GM18858 (cell line): ENCODE data around the gene ALOXE3.

Experiments used
- ATAC-seq: cut with Tn5 transposase; IDR thresholded peaks from one replicate; pipeline ENCODE4 v1.9.1; 2021; ENCODE audit not compliant: unreplicated experiment

Gene ALOXE3

DNA sequence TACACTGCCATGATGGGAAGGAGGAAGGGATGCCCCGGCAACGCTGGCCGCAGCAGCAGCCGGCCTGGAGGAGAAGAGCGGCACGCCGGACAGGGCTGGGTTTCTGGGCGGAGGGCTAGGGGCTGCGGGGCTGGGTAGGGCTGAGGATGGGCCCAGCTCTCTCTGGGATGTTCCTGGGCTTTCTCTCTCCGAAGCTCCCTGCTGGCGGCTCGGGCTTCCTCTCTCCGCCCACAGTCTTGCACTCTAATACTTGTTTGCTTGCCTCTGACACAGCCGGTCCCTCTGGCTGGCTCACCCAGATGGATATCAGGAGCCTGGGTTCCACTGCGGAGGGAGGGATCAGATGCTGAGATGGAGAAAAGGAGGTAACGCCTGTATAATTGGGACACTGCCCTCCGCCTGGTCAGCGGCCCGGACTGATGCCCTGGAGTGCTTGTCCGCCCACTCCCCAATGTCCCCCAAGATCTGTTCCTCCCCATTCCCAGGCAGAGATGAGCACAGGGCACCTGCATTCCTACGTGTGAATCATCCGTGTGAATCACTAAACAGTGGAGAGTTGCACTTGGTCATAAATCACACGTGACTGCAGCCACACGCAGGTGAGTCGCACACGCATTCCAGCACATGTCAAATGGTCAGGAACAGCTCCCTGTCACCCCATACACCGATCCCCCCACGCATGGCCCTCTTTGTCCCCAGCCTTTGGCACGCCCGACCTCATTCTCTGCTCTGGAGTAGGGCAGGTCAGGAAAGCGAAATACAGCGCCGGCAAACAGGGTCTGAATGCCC, at the start of gene ALOXE3:
Gene ALOXE3 (minus strand): TSS at position 535 of the 789 bp plus-strand sequence. CDS start 524 bp downstream, at position 11.
- ATAC-seq = no peak

DNA sequence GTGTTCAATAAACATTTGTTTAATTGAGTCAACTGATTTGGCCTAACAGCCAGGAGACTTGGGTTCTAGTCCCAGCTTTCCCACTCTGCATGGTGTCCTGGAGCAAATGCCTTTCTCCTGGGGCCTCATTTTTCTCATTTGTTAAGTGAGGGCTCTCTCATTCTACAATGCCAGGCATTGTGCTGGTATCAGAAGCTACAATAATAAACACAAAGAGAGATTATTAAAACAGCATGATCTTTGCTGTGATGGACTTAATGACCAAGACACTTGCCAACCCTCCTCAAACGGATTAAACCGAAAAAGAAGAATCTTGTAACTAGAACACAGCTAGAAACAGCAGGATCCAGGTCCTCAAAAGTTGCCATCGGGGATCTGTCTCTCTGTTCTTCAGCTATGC, 49.2 kb upstream of the ALOXE3 start:
- ATAC-seq = no peak

DNA sequence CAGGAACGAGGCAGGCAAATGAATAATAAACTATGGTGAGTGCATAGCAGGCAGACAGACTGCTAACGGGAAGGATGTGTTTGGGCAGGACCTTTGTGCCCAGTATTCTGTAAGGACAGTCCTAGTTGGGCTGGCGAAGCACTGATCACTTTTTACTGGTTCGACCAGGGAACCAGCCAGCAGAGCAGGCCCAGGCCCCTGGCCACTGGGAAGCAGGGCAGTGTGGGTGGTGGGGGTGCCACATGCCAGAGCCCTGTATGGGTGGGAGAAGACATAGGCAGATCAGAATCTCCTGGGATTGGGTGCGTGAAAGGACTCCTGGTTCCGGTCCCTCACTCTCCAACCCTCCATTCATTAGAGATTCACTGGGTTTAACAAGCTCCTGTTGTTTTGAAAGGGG, 48.4 kb upstream of the ALOXE3 start:
- ATAC-seq = no peak

DNA sequence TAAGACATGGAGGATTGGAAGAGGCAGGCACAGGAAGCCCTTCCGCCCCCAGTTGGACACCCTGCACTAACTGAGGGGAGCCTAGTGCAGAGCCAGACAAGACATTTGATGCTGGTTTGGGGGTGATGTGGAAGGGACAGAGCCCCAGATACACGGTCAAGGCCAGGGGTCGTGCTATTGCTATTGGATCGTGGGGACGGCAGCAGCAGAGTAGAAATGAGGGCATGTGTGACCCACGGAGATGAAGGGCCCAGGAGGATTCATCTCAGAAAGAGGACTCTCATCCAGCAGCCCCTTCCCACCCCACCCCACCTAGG, 46.5 kb upstream of the ALOXE3 start:
- no peak for ATAC-seq

DNA sequence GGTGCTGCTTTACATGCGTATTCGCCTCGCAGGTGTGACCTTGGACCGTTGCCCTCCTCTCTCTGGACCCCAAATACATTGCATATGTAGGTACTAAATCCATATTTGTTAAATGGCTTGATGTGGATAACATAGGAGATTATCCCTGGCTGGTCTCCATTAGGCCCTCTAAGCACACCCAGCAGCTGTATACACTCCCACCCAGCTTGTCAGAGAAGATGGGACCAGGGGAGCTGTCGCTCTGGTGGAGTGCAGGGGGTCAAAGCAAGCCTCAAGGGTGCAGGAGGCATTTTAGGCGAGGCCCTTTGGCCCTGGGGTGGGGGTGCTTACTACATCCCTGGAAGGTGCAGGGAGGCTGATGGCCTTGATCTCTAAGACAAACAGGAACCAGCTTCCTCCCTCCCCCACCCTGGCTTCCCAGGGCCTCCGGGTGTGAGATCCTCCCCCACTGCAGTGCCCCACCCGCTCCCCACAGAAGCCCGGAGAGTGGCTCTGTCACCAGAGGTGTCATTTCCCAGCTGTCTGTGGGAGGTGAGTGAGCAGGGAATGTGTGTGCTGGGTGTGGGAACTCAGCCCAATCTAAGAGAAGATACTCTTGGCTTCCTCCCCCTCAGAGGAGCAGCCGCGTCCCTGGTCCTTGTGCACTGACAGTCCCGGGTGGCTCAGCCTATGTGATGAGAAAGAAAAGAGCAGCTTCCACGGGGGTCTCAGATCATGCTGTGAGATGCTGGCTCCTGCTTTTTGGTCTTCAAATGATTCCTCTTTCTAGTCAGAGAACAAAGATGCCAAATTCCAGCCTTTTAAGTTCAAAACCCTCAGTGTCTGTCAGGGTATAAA, 45.9 kb upstream of the ALOXE3 start:
- ATAC-seq = no peak

DNA sequence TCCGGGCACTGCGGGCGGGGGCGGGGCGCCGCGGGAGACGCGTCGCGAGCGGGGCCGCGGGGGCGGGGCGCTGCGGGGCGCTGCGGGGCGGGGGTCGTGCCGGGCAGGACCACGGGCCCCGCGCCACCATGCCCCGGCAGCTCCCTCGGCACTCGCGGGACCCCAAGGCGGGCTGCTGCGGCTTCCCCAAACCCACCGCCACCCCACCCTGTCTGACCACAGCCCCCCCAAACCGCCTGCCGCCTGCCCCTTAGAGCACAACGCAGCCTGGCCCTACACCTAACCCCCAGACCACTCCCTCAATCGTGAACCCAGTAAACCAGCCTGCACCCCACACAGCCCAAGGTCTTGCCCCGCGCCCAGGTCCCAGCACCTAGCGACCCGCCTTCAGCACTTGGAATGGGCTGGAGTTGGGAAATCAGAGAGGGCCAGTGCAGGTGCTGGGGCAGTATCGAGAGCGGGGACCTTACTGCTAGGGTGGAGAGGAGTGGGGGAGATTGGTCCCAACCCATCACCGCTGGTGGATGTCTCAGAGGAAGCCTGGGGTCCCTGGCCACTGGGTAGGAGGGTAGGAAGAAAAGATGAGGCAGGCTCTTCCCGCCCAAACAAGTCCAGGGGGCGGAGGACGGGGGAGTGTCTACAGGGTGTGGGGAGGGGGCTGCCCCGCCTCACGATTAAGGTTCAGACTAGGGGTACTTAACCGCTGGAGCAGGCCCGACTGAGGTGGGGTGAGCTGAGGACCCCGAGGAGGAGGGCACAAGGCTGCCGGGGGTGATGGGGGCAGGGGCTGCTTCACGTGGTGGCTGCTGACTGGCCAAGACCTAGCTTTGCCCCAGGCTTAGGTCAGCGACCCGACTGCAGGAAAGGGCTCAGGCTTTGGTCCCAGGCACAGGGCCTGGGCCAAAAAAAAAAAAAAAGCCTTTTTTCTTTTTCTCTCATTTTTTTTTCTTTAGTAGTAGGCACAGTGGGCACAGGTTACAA, 45.0 kb upstream of the ALOXE3 start:
- ATAC-seq = no peak

DNA sequence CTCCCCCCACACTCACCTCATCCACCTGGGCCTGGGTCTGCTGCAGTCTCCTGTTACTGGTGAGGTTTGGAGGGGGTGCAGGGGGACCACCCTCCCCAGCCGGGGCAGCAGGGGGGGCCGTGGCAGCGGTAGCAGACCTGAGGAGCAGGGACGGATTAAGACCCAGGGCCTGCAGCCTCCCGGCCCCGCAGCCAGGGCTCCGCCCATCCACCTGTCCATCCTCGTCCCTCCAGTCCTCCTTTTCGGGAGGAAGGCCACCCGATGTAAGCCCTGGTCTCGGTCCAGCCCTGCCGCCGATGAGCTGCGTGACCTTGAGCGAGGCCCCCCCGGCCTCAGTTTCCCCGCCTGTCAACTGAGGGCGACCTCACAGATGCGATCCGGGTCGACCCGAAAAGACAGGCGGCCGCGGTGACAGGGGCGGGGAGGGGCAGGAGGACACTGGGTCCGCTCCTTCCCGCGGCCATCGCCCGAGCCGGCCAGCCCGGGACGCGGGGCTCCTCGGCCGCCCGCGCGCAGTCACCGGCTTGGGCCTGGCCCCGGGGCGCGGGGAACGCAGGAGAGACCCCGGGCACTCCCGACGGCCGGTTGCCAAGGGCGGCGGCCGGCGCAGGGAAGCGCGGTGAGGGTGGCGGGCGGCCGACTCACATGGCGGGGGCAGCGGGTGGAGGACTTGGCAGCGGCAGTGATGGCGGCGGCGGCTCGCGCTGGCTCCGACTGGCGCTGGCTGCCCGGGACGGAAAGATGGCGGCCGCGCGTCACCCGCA, 44.1 kb upstream of the ALOXE3 start, which contains the start of gene VAMP2:
Gene VAMP2 (minus strand): TSS at position 716 of the 764 bp plus-strand sequence. CDS start 69 bp downstream, at position 647.
- ATAC-seq = no peak

DNA sequence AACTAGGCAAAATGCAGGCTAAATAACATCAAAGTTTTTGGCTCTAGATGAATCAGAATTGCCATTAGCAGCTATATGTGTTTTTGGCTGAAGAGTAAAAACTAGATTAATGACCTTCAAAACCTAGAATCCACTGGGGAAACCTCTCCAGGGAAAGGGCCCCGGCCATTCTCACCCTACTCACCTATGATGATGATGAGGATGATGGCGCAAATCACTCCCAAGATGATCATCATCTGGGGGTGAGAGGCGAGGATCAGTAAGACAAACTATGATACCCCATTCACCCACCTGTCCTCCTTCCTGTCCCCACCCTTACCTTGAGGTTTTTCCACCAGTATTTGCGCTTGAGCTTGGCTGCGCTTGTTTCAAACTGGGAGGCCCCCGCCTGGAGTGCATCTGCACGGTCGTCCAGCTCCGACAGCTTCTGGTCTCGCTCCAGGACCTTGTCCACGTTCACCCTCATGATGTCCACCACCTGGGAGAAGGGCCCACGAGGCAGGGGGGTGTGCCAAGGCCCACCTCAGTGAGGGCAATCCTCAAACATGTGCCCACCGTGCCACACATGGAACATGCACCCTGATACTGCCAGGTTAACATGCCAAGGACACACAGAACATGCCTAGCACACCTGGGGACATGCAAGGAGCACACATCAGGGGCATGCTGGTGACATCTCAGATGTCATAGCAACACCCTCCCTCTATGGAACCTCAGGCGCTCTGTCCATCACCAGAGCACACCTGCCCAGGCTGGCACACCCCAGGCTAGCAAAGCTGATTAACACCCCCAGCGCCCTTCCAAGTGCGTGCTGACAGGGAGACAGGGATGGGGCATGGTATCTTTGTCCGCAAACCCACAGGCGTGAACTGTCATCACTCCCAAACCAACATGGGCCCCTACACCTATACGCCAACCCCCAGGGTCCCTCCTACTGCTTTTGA, 43.2 kb upstream of the ALOXE3 start:
- no peak for ATAC-seq

DNA sequence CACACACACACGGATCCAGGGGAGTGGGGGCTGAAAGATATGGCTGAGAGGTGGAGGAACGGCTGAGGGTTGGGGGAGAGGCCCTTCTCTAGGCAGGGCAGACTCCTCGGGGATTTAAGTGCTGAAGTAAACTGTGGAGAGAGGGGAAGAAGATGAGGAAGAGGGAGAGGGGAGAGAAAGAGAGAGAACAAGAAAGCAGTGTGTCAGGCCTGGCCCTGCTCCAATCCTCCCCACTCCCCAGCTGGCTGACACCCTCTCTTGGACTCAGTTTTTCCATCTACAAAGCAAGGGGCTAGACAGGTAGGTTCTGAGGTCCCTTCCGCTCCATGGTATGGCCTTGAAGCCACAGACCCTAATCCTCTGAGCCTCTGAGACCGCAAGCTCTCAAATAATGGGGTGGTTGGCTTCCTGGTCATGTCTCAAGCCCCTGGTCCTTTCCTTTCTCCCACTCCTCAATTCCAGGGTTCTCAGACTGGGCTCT, 42.5 kb upstream of the ALOXE3 start:
- no peak for ATAC-seq

DNA sequence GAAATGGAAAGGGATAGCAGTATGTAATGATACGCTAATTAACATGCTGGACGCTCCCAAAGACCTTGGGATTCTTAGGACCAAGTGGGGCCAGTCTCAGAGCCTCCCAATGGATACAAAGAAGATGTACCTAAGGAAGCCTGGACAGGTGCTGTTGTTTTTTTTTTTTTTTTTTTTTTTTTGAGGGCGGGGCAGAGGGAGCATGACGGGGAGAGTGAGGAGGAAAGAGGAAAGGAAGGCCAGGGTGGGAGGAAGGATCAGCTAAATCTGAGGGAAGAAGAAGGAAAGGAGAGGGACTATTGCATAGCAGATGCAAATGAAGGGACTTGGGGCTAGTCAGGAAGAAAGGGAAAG, 41.9 kb upstream of the ALOXE3 start:
- ATAC-seq = no peak

DNA sequence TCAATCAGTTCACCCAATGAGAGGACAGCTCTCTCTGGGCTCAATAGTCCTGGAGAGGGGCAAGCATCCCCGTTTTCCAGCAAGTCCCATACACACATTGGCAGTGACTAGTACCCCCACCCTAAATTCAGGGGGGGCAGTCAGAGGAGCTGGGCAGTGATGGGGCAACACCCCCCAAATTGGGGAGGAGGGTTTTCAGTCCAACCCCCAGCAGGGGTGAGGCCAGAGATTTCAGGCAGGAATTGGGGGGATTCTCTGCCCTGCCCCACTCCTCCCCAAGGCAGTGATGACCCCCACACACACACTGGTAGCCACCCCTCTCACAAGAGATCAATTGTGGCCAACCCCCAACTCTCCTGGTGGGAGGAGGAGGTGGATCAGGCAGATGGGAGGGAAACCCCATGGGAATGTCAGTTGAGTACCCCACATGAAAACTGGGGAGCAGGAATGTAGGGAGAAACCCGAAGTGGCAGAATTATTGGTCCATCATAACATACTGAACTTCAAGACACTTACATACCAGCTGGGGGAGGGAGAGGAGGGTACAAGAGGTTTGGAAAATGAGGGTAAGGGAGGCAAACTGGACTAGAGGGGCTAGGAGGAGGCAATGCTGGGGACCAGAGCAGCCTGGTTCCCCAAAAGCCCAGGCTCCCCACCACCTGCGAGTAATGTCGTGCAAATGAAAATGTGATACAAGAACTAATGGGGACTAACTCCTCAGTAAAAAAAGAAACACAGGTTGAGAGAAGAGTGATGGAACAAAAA, 41.3 kb upstream of the ALOXE3 start:
- ATAC-seq = no peak

DNA sequence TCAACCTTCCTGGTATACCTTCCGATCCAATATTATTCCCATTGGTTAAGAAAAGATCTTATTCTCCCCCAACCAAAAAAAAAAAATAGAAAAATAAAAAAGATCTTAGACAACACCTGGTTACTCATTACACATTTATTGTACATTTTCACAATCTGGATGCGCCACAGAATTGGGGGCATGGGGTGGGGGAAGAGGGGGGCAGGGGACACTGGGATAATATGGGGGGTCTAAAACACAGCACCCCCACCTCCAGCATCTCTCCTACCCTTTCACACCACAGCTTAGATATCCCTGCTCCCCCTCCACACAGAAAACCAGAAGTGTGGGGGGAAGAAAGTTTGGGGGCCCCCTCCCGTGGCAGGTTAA, 40.7 kb upstream of the ALOXE3 start:
- no peak for ATAC-seq

DNA sequence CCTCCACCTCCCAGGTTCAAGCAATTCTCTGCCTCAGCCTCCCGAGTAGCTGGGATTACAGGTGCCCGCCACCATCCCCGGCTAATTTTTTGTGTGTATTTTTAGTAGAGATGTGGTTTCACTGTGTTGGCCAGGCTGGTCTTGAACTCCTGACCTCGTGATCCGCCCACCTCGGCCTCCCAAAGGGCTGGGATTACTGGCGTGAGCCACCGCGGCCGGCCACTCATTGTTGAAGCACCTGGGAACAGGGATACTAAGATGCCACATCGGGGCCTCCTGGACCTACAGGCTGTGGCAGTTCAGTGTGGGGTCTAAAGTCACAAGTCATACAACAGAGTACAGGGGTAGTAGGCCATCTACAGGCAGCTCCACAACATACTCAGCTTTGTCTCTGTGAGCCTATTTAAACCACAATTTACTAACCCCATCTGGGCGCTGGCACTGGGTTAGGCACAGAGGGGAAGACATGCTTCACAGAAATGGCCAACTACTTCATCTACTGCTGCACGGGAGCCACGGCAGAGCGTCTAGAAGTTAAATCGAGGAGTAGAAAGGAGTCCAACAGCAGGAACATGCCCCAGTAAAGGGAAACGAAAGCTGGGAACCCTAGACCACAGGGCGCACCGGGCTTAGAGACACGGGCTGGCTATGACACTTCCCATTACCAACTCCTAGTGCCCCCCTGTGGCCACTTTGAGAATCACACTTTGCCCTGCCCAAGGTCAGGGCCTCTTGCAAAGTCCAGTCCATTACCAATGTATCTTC, 40.1 kb upstream of the ALOXE3 start:
- ATAC-seq = no peak

DNA sequence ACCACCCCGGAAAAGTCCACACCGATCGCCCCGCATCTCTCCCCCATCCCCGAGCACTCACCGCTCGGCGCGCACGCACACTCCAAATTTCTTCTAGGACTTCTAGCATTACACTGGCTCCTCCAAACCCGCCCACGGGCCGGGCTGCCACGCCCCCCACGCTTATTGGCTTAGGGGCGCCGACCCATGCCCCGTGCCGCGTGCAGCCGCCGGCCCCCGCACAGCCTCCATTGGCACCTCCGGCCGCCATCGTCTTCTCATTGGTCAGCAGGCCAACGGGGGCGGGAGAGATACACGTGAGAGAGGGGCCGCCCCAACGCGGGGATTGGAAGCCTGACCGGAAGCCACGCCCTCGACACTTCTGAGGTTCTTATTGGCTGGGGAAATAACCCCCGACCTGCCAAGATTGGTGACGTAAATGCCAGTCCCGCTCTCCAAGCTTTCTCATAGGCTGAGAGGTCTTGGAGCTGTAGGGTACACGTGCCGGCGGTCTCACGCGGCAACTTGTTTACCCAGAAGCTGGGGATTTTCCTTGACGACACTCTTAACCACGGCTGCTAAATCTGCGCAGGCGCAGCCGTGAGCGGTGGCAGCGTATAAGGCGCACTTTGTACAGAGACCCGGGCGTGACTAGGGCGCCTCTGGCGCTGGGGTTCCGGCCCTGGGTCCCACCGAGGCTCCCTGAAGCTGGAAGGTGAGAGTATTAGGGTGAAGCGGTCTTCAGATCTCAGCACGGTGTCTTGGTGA, 38.1 kb upstream of the ALOXE3 start:
- peak; percentile 60 for ATAC-seq

DNA sequence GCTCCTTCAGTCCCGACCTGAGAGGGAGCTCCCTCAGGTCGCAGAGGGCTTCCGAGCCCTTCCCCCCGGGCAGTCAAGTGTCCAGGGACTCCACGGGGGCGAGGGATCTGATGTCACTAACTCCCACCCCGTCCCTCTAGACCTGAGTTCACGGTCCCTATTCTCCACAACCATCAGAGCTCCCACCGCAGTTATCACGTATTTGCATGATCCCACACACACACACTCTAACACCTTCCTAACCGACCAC, 37.6 kb upstream of the ALOXE3 start:
- no peak for ATAC-seq

DNA sequence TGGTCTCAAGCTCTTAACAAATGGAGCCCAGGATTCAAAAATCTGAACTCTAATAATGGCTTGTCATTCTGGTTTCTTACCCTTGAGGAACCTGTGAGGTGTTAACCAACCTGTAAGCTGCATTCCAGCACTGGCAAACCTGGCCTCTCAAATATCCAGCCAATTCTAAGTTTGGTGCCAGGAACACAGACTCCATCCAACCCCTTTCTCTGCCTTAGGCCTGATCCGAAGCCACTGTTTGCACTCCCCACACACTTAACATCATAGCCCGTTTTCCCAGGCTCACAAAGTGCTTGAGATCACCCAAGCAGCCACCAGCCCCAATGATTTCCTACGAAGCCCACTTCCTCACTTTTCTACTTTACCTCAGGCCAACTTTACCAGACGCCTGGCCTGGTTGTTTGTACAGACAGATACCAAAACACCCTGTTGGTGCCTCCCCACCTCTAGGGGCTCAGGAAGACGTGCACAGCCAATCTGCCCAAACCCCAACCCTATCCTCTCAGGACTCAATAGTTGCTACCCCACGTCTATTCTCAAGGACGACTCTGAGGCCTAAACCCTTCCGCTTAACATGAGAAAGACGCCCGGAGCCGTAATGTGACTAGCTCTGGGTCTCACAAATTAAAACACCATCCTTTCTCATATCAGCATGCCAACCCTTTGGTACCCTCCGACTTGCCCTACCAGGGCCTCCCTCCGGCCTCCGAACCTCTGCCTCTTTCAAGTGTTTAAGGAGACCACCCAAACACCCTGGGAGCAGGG, 37.1 kb upstream of the ALOXE3 start:
- no peak for ATAC-seq
